NCI-H128 (cell line): ENCODE results near the gene CDPF1.

Experiments used
- DNase-seq: peaks from one replicate; lab custom pipeline; 2025; ENCODE audit not compliant: unreplicated experiment; lab: John Stamatoyannopoulos, UW

CDPF1 gene

DNA sequence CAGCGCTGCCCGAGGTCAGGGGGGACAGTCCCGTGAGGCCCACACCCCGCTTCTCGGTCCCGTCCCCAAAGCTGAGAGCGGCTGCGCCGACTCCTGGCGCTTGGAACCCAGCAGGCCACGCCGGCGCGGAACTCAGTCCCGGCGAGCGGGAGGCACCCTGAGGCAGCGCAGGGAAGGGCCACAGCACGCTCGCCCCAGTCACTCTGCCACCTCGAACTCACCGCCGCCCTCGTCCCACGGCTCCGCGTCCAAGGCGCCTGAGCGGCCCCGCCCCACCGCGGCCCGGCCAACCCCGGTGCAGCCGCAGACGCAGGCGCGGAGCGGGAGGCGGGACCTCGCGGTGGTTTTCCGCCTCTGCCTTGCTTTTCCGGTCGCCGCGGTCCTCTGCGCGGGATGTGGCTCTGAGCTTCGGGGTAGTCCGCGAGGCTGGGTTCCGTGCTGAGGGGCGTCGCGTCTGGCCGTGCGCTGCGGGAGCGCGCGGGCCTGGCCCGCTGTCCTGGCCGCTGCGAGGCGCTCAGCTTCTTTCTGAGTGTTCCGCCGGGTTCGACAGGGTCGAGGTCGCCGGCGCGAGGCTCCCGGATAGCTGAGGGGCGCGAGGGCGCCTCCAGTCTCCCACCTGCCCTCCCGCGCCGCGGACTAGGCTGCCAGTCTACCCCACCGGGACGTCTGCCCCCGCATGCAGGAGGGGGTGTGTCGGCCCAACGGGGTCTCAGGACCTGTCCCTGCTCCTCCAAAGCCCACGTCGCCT lies at the start of gene CDPF1:
CDPF1 (minus strand) TSS at position 259 of the 748 bp plus-strand sequence. CDS start 2,009 bp downstream, outside the sequence.
- peak; percentile 24 for DNase-seq

- no peak for DNase-seq
These were observed 49.0 kb upstream of the CDPF1 start for GRCh38 chr22:46299101-46299500.

- no peak for DNase-seq
These were observed 47.2 kb upstream of the CDPF1 start for GRCh38 chr22:46297151-46297812.

DNA sequence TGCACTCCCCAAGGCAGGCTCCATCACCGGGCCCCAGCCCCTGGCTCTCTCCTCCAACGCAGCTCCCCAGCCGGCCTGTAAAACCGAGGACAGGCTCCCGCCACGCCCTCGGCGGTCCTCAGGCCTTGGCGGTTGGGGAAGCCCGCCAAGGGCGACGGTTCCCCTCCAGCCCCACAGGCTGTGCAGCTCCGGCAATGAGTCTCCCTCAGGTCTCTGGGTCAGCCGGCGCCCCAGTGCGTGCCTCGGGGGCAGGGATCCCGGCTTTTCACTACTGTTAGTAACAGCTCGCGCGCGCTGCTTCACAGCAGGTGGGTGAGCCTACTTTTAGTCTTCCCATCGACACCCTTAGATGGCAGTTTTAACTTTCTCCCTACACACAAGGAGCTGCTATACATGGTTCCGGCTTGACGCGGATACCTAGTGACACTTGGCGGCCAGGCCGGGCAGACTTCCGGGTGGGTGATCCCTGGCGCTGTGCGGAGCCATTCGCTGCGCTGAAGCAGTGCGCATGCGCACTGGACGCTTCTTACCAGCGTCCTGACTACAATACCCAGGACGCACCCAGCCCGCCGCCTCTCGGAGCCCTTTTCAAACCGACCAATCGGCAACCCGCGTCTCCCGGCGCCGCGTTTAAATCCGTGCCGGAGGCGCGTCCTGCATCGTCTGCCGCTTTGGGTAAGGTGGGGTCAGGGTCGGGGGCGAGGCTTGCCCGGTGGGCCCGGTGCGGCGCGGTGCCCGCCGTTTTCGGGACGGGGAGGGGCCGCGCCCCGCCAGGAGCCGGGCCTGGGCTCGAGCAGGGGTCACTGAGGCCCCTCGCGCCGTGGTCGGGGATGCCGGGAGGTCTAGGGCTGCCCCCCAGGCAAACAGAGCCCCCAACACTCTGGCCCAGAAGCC lies 46.4 kb upstream of the CDPF1 start, which contains the start of gene GTSE1:
GTSE1 (plus strand) TSS at position 614 of the 894 bp plus-strand sequence. CDS start 531 bp downstream, outside the sequence.
- peak; percentile 88 for DNase-seq

DNA sequence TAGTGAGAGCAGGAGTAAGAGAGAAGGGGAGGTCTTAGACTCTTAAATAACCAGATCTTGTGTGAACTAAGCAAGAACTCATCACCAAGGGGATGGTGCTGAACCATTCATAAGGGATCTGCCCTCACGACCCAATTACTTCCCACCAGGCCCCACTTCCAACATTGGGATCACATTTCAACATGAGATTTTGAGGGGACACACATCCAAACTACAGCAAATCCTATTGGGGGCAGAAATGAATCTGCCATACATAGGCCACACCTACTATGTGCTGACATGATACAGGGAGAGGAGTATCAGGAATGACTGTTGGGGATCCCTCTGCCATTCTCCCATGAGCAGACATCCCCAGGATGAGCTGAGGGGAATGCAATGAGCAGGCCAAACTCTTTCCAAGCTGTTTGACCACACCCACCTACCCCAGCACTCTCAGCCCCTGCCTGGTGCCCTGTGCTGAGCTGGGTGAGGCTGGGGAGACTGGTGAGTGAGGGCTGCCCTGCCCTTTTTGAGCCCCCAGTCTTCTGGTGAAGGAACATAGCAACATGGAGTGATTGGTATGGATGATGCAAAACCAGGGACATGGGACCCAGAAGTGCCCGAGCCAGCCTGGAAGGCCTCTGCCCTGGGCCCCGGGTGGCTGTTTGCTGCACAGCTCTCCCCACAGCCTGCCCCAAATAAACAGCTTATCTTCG lies 45.3 kb upstream of the CDPF1 start:
- DNase-seq, result no peak

GRCh38 chr22:46294784-46295183 lies 44.7 kb upstream of the CDPF1 start:
- DNase-seq, result no peak

DNA sequence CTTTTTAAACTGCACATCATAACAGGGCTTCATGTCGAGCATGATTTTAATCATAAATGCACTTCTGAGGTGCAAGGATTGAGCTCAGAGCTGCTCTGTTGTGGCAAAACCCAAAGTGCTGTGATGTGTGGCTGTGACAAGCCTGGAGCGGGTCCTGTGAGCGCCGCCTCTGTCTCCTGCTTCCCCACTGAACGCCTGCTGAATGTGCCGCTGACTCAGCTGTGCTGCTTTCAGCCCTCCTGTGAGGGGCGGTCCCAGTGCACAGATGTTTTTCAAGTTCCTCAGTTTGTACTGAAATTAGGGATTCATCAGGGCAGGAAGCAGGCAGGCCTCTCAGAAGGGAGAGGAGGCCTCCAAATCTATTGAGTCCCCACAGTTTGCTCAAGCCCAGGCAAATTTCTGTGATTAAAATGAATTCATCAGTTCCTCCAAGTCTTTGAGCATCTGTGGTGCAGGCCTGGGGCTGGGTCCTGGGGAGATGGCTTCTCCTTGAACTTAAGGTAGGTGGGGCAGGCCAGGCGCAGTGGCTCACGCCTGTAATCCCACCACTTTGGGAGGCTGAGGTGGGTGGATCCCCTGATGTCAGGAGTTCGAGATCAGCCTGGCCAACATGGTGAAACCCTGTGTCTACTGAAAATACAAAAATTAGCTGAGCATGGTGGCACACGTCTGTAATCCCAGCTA lies 43.6 kb upstream of the CDPF1 start:
- DNase-seq, result no peak

GRCh38 chr22:46292732-46293131 lies 42.6 kb upstream of the CDPF1 start:
- DNase-seq, result no peak

DNA sequence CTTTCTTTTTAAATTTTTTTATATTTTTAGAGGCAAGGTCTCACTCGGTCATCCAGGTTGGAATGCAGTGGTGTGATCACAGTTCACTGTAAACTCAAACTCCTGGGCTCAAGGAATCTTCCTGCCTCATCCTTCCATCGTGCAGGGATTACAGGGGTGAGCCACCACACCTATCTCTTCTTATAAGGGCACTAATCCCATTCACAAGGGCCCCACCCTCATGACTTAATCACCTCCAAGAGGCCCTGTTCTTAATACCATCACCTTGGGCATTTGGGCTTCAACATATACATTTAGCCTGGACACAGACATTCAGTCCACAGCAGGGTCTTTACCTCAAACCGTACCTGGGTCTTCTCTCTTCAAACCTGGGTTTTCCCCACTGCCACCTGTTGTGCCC lies 42.1 kb upstream of the CDPF1 start:
- no peak for DNase-seq

- no peak for DNase-seq
These were observed 41.0 kb upstream of the CDPF1 start for GRCh38 chr22:46290843-46291785.

DNA sequence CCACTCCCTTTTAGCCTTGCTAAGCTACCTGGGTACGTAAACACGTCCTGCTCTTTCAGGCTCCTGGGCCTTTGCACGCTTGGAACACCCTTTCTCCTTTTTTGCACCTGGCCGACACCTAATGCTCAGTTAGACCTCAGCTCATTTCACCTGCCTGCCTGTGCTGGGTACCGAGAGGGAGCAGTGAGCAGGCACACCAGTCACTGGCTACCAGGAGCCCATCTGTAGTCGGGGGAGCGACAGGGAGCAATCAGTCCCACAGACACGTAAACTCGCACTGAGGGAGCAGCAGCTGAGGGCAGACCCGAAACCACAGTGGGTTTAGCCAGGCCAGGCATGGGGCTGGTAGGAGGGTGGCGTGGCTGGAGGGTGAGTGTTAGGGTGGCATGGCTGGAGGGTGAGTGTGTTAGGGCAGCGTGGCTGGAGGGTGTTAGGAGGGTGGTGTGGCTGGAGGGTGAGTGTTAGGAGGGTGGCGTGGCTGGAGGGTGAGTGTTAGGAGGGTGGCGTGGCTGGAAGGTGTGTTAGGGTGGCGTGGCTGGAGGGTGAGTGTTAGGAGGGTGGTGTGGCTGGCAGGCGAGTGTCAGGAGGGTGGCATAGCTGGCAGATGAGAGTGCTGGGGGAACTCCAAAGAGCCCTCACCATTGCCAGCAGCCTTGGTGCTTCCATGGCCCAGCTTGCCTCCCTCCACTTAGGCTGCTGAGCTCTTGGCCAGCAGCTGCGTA lies 40.2 kb upstream of the CDPF1 start:
- no peak for DNase-seq

GRCh38 chr22:46289244-46289891 lies 39.3 kb upstream of the CDPF1 start:
- DNase-seq, result no peak

DNA sequence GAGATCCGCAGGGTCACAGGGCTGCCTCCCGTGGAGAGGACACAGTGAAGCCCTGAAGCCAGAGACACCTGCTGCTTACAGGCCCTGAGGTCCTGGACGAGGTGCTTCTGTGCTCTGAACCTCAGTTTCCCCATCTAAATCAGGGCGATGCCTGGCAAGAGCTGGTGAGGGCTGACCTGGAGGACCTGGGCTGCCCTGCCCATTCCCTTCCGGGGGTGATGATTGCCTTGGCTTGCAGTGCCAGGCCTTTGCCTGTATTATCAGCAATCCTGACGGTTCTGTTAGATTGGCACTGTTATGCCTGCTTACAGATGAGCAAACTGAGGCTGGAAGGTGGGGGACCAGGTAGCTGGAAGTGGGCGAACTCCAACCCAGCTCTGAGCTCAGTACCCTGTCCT lies 38.8 kb upstream of the CDPF1 start:
- no peak for DNase-seq

- DNase-seq, result no peak
These were observed 38.0 kb upstream of the CDPF1 start for GRCh38 chr22:46287873-46288751.

GRCh38 chr22:46286941-46287872 lies 37.1 kb upstream of the CDPF1 start:
- DNase-seq, result no peak

GRCh38 chr22:46286006-46286405 lies 35.9 kb upstream of the CDPF1 start:
- no peak for DNase-seq
